ENCODE measurements around the gene STK10.

The STK10 gene

DNA sequence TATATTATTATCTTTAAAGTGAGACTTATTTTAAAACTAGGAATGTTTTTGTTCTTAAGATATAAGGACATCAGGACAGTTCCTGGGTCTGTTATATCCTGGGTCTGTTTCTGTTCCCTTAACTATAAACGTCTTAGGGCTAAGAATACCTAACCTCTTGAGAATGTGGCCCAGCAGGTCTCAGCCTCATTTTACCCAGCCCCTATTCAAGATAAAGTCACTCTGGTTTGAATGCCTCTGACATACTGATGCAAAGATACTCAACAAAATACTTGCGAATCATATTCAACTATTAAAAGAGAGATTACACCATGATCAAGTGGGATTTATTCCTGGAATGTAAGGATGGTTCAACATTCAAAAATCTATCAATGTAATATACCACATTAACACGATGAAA, 51.0 kb downstream of the STK10 start:
- H3K27ac ChIP-seq (replicated peaks), result no peak overlapping the region
- H3K27me3 ChIP-seq (ENCODE audit: insufficient read depth, poor library complexity, severe bottlenecking), result no peaks in the 10 kb centered on the region
- TF ChIP-seq GABPA (IDR thresholded peaks at IDR 0.05; ENCODE audit: low read depth), result no peak
- TF ChIP-seq, protein P1, sequence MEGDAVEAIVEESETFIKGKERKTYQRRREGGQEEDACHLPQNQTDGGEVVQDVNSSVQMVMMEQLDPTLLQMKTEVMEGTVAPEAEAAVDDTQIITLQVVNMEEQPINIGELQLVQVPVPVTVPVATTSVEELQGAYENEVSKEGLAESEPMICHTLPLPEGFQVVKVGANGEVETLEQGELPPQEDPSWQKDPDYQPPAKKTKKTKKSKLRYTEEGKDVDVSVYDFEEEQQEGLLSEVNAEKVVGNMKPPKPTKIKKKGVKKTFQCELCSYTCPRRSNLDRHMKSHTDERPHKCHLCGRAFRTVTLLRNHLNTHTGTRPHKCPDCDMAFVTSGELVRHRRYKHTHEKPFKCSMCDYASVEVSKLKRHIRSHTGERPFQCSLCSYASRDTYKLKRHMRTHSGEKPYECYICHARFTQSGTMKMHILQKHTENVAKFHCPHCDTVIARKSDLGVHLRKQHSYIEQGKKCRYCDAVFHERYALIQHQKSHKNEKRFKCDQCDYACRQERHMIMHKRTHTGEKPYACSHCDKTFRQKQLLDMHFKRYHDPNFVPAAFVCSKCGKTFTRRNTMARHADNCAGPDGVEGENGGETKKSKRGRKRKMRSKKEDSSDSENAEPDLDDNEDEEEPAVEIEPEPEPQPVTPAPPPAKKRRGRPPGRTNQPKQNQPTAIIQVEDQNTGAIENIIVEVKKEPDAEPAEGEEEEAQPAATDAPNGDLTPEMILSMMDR (IDR thresholded peaks at IDR 0.05; ENCODE audit: insufficient read depth, low read length), result no peak
- no peak for TF ChIP-seq POLR2AphosphoS5 (IDR thresholded peaks at IDR 0.05; ENCODE audit: low read depth)
- TF ChIP-seq, protein P2, sequence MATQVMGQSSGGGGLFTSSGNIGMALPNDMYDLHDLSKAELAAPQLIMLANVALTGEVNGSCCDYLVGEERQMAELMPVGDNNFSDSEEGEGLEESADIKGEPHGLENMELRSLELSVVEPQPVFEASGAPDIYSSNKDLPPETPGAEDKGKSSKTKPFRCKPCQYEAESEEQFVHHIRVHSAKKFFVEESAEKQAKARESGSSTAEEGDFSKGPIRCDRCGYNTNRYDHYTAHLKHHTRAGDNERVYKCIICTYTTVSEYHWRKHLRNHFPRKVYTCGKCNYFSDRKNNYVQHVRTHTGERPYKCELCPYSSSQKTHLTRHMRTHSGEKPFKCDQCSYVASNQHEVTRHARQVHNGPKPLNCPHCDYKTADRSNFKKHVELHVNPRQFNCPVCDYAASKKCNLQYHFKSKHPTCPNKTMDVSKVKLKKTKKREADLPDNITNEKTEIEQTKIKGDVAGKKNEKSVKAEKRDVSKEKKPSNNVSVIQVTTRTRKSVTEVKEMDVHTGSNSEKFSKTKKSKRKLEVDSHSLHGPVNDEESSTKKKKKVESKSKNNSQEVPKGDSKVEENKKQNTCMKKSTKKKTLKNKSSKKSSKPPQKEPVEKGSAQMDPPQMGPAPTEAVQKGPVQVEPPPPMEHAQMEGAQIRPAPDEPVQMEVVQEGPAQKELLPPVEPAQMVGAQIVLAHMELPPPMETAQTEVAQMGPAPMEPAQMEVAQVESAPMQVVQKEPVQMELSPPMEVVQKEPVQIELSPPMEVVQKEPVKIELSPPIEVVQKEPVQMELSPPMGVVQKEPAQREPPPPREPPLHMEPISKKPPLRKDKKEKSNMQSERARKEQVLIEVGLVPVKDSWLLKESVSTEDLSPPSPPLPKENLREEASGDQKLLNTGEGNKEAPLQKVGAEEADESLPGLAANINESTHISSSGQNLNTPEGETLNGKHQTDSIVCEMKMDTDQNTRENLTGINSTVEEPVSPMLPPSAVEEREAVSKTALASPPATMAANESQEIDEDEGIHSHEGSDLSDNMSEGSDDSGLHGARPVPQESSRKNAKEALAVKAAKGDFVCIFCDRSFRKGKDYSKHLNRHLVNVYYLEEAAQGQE (IDR thresholded peaks at IDR 0.05; ENCODE audit: insufficient replicate concordance, low read depth), result no peak
- no peak for TF ChIP-seq SPI1 (IDR thresholded peaks at IDR 0.05; ENCODE audit: borderline replicate concordance, low read depth)
- no peak overlapping the region for H3K4me3 ChIP-seq (replicated peaks; ENCODE audit: insufficient read depth, low read length)
- DNase-seq (ENCODE audit: low read depth in 1 of 2, low spot score in 1 of 2), result no peak

DNA sequence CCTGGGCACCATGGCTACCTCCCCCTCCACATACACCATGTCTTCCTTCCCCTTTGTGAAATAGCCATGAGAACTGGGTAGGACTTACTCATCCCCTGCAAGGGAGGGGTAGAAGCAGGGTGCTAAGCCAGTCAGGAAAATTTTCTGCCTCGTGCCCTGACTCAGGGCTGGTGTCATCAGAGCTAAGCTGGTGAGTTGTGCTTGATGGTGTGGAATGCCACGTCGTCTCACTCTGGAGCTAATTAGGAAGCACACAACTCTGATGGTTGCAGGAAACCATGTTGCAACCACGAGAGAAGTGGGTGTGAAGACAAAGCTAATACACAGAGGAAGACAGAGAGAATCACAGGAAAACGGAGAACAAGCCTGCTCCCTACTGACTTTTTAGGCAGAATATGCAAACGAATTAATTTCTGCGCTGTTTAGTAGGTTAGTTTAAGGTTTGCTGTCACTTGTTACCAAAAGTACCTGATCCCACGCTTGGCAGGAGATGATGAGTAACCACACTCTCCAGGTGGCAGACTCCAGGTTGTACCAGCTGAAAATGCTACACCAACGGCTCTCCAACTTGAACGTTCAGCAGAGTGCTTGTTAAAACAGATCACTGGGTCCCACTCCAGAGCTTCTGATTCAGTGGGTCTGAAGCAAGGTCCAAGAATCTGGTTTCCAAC, 54.5 kb downstream of the STK10 start:
- Histone ChIP-seq H3K27me3 (ENCODE audit: insufficient read depth, poor library complexity, severe bottlenecking) (no peaks in the 10 kb centered on the region), H3K4me3 (replicated peaks; ENCODE audit: insufficient read depth, low read length) (no peak overlapping the region), H3K27ac (replicated peaks) (peak overlapping the region; percentile 87)
- TF ChIP-seq POLR2AphosphoS5 (IDR thresholded peaks at IDR 0.05; ENCODE audit: low read depth) (peak; percentile 80; the same call in 1 of the 2 replicates), GABPA (IDR thresholded peaks at IDR 0.05; ENCODE audit: low read depth) (no peak)
- TF ChIP-seq, protein P2 (IDR thresholded peaks at IDR 0.05; ENCODE audit: insufficient replicate concordance, low read depth), result no peak
- DNase-seq (ENCODE audit: low read depth in 1 of 2, low spot score in 1 of 2), result peak; percentile 97

DNA sequence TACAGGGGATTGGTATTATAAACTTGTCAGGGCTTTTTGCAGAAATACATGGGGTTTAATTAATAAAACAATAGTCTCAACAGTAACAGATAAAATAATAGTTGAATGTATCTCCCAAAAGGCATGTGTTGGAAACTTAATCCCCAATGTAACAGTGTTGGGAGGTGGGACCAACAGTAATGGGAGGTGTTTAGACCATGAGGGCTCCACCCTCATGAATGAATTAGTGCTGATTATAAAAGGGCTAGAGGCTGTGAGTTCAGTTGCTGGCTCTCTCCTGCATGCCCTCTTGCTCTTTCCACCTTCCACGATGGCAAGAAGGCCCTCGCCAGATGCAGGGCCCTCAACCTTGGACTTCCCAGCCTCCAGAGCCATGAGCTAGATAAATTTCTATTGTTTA, 56.3 kb downstream of the STK10 start:
- H3K27ac ChIP-seq (replicated peaks), result peak overlapping the region; percentile 87
- no peak for DNase-seq (ENCODE audit: low read depth in 1 of 2, low spot score in 1 of 2)
- TF ChIP-seq, protein P2 (IDR thresholded peaks at IDR 0.05; ENCODE audit: insufficient replicate concordance, low read depth), result no peak
- TF ChIP-seq, protein P1 (IDR thresholded peaks at IDR 0.05; ENCODE audit: insufficient read depth, low read length), result no peak
- TF ChIP-seq SPI1 (IDR thresholded peaks at IDR 0.05; ENCODE audit: borderline replicate concordance, low read depth) (no peak), GABPA (IDR thresholded peaks at IDR 0.05; ENCODE audit: low read depth) (no peak), POLR2AphosphoS5 (IDR thresholded peaks at IDR 0.05; ENCODE audit: low read depth) (no peak)
- no peak overlapping the region for H3K4me3 ChIP-seq (replicated peaks; ENCODE audit: insufficient read depth, low read length)
- no peaks in the 10 kb centered on the region for H3K27me3 ChIP-seq (ENCODE audit: insufficient read depth, poor library complexity, severe bottlenecking)
